GM13977 (cell line): ENCODE data around the gene STARD13.
A peak's percentile ranks its signal among the peaks of the same experiment; 100 is the strongest.

Source experiments
- DNase-seq: peaks from one replicate; pipeline ENCODE4 v3.0.0; 2012; ENCODE audit warnings: low spot score
- CTCF ChIP-seq: IDR thresholded peaks from 2 replicates; pipeline ENCODE4 v1.5.1; 2012; ENCODE audit warnings: mild to moderate bottlenecking, control low read depth; ENCODE audit not compliant: insufficient read depth; ENCODE audit errors: extremely low read depth, missing control alignments
- in situ Hi-C: fragments of 300-500 bp; cut with MboI; formaldehyde crosslinking; loops from one replicate; pipeline ENCODE4 v1.12.0; 2022; ENCODE audit warnings: low sequenced_read_pairs, low pct_unique_long_range_greater_than_20kb, mixed read lengths, inconsistent platforms; ENCODE audit not compliant: unreplicated experiment

STARD13 gene

GRCh38 chr13:33252135-33252534 lies 33.4 kb downstream of the STARD13 start:
- in situ Hi-C loops, result no loop called here
- no peak for TF ChIP-seq CTCF

GRCh38 chr13:33251131-33251661 lies 34.4 kb downstream of the STARD13 start:
- in situ Hi-C loops, result no loop called here
- no peak for TF ChIP-seq CTCF
- DNase-seq, result peak; percentile 47

More at GRCh38 chr13:33252135-33252534, 33.4 kb downstream of the STARD13 start:
- DNase-seq, result no peak

- no peak for DNase-seq
- TF ChIP-seq CTCF, result no peak
- in situ Hi-C loops, result no loop called here
These were observed 34.9 kb downstream of the STARD13 start for GRCh38 chr13:33250609-33251008.

GRCh38 chr13:33249894-33250293 lies 35.7 kb downstream of the STARD13 start:
- in situ Hi-C loops, result no loop called here
- TF ChIP-seq CTCF, result no peak
- no peak for DNase-seq

GRCh38 chr13:33249066-33249465 lies 36.5 kb downstream of the STARD13 start:
- in situ Hi-C loops, result no loop called here
- TF ChIP-seq CTCF, result no peak
- no peak for DNase-seq

- in situ Hi-C loops, result no loop called here
- no peak for TF ChIP-seq CTCF
These were observed 39.9 kb downstream of the STARD13 start for GRCh38 chr13:33245505-33246158.

More at GRCh38 chr13:33245505-33246158, 39.9 kb downstream of the STARD13 start:
- no peak for DNase-seq
